NCI-H2081 treated with DMSO at 0.1 percent for 48 hours (cell line): ENCODE results near the gene PVRIG.
"Not testable (repeated sequence)": the region's sequence is repeated elsewhere in the genome, so short reads cannot be mapped to it uniquely, and the experiment has no call there.

ENCODE experiments used
- DNase-seq: peaks from one replicate; lab custom pipeline; 2025; lab: John Stamatoyannopoulos, UW

The PVRIG gene

DNA sequence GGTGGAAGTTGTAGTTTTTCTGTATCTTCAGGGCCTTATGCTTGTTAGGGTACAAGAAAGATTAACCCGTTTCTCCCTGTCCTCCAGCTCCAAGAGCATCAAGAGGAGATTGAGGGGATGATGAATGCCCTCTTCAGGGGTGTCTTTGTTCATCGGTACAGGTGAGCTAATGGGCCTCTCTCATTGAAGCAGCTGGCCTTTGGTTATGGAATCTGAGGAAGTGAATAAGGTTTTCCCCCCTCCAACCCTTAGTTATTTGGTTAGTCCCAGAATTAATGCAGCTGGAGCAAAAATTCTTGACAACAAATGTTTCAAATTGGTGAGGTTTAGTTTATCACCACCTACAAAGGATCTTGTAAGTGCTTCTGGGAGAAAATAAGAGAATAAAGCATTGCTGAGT is 24.5 kb upstream of the PVRIG start:
- no peak for DNase-seq

DNA sequence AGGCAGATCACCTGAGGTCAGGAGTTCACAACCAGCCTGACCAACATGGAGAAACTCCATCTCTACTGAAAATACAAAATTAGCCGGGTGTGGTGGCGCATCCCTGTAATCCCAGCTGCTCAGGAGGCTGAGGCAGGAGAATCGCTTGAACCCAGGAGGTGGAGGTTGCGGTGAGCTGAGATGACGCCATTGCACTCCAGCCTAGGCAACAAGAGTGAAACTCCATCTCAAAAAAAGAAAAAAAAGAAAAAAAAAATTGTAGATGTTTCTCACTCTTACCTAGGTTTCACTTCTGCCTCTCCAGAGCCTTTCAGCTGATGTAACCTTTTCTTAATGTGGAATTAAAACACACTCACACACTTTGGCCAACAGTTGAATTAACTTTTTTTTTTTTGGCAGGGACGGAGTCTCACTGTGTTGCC is 23.8 kb upstream of the PVRIG start:
- not testable (repeated sequence) for DNase-seq

DNA sequence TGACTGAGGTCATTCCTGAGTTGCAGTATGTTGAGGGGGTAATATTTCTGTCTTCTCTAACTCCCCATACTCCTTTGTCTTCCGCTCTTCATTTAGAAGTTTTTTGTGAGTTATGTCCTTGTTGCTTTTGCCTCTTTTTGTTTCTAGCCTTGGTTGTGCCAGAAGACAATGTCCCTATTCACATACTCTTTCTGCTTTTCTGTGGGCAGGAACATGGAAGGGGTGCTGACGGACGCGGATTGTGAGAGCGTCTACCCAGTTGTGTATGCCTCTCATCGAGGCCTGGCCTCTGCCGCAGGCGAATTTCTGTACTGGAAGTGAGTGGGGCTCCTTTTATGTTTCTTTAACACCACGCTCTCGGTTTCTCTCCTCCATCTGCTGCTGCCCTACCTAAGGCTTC is 21.5 kb upstream of the PVRIG start:
- no peak for DNase-seq

DNA sequence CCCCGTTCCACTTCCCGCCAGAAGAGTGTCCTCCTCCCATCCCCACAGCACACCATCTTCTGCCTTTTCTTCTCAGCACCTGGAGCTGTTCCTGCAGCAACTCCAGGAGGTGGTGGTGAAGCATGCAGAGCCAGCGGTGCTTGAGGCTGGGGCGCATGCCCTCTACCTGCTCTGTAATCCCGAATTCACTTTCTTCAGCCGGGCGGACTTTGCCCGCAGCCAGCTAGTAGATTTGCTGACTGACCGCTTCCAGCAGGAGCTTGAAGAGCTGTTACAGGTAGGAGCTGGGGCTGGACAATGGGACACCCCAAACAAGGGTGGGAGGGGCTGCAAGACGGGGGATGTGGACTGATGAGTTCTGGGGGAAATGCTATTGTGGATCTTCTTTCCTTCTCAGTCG is 19.1 kb upstream of the PVRIG start:
- DNase-seq: no peak

DNA sequence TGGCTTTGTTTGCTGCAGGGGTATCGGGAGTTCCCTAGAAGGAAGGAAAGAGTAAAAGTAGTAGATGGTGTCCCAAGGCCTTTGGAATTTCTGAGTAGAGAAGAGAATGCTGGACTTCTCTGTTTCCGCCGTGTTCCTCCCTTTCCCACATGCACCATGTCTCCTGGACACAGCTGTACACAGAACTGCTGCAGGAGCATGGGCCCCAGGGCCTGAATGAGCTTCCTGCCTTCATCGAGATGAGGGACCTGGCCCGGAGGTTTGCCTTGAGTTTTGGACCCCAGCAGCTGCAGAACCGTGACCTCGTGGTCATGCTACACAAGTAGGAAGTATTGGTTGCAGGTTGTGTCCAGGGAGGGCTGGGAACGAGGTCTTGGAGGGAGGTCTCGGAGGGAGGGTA is 15.3 kb upstream of the PVRIG start:
- DNase-seq: no peak

DNA sequence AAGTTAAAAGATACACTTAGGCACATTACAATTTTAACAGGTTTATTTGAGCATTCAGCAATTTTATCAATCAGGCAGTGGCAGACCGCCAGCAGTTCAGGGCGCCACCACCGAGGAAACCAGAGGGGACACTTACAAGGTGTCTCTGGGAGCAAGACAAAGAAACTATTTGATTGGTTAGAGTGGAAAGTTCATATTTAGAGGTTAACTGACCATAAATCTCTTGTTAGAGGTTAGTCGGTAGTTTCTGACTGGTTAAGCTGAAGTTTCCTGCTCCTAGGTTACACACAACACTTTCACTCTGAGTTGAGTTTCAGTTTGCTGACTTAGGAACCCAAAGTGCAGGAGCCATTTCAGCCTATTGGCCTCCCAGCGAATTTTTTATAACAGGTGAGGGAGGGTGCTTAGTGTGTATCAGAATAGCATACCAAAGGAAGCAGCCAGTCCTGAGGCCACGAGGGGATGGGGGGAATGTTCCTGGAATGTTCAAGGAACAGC is 10.8 kb upstream of the PVRIG start:
- DNase-seq: no peak

DNA sequence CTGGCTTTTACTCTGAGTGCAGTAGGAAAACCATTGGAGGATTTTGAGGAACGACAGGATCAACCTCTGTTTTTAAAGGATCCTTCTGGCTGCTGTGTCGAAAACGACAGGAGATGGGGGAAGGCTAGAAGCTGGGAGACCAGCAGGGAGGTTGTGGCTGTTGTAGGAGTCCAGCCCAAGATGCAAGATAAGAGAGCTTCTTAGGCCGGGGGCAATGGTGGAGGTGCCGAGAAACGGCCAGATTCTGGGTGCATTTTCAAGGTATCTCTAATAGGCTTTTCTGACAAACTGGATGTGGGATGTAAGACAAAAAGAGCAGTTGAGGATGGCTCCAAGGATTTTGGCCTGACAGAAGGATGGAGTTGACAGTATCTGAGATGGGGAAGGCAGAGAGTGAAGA is 10.3 kb upstream of the PVRIG start:
- no peak for DNase-seq

DNA sequence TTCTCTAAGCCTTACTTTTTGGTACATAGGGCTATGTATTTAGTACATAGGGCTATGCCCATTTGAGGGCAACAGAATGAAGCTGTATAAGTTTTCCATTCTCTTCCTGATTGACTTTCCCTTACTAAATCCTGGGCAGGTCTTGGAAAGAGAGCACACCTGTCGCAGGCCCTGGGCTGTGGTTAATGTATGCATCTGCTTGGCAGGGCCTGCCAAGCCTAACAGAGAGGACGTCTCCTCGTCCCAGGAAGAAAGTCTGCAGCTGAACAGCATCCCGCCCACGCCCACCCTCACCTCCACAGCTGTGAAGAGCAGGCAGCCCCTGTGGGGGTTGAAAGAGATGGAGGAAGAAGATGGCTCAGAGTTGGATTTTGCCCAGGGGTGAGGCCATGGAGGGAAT is 8.9 kb upstream of the PVRIG start:
- no peak for DNase-seq

DNA sequence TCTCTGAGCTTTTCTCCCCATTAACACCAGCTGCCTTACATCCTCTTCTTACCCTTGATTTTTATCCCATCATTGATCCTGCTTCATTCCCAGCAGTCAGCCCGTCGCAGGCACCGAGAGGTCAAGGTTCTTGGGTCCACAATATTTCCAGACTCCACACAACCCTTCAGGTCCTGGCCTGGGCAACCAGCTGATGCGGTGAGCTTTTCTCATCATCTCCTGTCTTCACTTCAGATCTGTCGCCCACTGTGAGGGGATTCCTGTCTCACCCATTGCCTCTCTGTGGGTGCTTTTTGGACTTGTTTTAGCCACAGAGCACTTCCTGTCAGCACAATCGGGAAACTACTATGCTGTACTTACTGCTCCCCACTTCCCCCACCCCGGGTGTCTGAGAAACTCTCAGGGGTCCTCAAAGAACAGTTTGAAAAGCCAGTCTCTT is 8.4 kb upstream of the PVRIG start:
- DNase-seq: no peak

DNA sequence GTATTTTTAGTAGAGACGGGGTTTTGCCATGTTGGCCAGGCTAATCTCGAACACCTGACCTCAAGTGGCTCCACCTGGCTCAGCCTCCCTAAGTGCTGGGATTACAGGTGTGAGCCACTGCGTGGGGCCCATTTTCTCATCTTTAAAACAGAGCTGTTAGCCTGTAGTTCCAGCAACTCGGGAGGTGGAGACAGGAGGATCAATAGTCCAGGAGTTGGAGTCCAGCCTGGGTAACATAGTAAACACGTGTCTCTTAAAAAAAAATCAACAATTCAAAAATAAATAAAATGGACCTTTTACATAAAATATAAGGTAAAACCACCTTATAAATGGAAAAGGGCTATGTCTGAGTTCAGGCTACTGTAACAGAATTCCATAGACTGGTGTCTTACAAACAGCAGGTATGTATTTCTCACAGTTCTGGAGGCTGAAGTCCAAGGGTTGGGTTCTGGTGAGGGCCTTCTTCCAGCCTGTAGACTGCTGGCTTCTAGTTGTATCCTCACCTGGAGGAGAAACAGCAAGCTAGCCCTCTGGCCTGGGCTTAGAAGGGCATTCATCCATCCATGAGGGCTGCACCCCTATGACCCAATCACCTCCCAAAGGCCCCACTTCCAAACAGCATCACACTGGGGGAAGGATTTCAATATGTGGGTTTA is 7.0 kb upstream of the PVRIG start:
- DNase-seq: no peak

DNA sequence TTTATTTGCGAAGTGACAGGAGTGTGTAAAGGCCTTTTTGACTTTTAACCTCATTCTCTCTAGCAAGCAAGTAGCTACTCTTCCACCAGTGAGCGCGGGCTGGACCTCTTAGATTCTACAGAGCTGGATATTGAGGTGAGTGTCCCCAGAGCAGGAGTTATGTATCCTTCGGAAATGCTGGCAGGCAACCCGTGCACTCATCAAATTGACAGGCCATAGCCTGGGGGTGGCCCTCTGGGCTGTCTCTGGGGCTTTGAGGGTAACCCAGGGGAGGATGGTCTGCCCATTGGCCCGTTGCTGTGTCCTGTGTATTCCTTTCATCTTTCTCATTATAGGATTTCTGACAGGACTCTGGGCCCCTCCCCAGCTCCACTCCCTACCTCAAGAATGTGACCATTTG is 6.1 kb upstream of the PVRIG start:
- no peak for DNase-seq

DNA sequence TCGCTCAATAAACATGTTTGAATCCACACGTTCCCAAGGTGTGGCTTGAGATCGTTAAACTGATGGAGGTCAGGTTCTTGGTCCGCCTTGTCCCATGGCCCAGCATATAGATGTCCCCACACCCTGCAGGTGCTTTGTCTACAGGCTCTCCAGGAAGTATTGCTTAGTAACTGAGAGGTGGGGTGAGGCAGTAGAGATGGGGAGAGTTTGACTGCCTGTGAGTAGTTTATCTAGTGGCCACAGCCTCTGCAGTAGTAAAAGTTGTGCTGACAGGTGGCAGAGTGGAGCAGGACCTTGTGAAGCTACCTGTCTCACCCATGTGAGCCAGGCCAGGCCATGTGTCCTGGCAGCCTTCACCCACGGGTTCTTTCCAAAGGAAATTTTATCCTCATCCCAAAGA is 5.4 kb upstream of the PVRIG start:
- DNase-seq: not testable (repeated sequence)

DNA sequence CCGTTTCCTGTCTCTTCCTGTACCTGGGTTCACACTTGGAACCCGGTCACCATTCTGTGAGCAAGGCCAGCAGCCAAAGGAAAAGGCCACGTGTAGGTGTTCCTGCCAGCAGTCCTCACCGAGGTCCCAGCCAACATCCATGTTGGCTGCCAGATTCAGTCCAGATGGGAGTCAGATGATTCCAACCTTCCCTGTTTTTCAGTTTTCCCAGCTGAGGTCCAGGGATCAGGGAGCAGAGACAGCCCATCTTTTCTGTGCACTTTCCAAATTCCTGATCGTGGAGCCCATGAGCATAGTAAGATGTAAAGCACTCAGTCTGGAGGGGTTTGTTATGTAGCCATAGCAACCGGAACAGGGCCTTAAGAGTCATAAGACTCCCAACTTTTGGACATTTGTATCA is 3.9 kb upstream of the PVRIG start:
- no peak for DNase-seq

DNA sequence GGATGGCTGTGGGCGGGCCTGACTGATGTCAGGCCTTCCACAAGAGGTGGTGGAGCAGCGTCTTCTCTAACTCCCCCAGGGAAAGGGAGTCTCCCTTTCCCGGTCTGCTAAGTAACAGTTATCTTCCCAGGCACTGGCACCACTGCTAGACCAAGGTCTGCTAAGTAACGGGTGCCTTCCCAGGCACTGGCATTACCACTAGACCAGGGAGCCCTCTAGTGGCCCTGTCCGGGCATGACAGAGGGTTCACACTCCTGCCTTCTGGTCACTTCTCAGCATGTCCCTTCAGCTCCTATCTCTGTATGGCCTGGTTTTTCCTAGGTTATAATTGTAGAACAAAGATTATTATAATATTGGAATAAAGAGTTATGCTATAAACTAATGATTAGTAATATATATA is 1.8 kb upstream of the PVRIG start:
- DNase-seq: peak; percentile 30

DNA sequence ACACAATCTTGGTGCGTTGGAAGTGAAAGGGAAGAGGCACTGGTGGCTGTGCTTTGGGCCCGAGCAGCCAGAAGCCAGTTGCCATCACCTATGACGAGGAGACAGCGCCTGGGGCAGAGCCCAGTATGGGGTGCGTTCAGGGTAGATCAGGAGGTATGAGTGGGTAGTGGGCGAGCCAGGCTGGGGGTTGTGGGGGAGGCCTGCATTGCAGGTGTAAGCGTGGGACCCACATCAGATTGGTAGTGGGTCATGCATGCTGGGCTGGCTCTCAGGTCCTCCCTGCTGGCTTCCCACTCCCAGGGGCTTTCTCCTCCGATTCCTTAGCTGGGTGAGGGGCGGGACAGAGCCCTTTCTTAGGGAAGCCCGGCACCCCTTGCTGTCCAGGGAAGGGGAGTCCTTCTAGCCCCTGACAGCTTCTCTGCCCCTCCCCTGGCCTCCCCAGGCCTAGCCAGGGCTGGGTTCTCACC is 445 bp upstream of the PVRIG start:
- DNase-seq: no peak

DNA sequence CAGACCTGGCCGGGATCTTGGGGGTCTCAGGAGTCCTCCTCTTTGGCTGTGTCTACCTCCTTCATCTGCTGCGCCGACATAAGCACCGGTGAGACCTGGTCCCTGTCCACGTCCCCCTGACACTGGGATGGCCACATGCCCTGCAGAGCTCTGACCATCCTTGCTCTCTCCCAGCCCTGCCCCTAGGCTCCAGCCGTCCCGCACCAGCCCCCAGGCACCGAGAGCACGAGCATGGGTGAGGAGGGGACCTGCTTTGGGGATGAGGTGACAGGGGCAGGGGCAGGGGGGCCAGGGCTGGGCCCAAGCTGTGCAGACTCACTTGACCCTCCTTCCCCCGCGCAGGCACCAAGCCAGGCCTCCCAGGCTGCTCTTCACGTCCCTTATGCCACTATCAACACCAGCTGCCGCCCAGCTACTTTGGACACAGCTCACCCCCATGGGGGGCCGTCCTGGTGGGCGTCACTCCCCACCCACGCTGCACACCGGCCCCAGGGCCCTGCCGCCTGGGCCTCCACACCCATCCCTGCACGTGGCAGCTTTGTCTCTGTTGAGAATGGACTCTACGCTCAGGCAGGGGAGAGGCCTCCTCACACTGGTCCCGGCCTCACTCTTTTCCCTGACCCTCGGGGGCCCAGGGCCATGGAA is 959 bp downstream of the PVRIG start:
- DNase-seq: no peak

DNA sequence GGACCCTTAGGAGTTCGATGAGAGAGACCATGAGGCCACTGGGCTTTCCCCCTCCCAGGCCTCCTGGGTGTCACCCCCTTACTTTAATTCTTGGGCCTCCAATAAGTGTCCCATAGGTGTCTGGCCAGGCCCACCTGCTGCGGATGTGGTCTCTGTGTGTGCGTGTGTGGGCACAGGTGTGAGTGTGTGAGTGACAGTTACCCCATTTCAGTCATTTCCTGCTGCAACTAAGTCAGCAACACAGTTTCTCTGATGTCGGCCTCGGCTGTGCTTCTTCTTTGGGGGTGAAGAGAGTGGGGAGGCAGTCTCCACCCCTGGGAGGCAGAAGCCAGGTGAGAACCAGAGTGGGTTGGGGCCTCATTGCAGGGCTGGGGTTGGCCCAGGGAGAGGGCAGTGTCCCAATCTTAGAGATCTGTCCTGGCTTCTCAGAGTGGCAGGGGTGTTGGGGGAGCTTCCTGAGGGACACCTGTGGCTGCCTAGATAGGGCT is 1.5 kb downstream of the PVRIG start:
- DNase-seq: no peak

DNA sequence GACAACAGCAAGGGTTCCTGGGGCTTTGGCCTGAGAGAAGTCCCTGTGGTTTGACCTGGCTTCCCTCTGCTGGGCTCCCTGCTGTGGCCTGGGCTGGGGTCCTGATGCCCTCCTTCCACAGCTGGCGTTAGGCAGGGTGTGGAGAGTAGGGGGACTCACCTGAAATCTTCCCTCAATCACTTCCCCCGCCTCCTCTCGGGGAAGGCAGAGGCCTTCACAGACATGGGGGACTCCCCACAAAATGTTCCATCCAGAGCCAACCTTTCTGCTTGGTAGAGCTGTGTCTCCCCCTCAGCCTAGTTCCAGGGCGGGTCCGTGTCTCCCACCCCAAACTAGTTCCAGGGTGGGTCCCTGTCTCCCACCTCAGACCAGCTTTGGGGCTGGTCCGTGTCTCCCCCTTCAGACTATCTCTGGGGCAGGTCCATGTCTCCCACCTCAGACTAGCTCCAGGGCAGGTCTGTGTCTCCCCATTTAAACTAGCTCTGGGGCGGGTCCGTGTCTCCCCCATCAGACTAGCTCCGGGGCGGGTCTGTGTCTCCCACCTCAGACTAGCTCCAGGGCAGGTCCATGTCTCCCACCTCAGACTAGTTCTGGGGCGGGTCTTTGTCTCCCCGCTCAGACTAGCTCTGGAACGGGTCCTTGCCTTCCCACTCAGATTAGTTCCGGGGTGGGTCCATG is 2.2 kb downstream of the PVRIG start:
- DNase-seq: no peak

DNA sequence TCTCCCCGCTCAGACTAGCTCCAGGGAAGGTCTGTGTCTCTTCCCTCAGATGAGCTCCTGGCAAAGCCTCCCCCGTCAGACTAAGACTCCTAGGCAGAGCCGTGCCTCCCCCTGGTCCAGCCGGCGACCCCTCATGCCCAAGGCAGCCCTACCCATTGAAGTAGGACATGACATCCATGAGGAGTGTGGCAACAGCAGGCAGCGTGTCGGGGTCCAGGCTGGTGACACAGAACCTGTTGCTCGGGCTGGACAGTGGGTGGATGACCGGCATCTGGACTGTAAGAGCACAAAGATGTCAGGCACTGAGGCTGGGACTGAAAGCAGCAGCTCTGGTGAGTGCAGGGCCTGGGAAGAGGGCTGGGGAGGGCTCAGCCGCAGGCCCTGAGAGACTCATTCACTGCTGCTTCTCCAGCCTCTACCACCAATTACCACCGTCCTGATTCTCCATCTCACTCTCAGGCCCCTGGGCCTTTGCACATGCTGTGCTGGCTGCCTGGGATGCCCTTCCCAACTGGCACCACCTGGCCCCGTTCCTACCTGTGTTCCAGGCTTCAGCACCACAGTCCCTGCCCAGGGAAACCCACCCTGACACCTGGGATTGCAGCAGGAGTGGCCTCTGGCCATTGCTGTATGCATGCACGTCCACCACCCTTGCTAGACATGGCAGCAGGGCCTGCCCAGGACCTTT is 2.8 kb downstream of the PVRIG start:
- no peak for DNase-seq

DNA sequence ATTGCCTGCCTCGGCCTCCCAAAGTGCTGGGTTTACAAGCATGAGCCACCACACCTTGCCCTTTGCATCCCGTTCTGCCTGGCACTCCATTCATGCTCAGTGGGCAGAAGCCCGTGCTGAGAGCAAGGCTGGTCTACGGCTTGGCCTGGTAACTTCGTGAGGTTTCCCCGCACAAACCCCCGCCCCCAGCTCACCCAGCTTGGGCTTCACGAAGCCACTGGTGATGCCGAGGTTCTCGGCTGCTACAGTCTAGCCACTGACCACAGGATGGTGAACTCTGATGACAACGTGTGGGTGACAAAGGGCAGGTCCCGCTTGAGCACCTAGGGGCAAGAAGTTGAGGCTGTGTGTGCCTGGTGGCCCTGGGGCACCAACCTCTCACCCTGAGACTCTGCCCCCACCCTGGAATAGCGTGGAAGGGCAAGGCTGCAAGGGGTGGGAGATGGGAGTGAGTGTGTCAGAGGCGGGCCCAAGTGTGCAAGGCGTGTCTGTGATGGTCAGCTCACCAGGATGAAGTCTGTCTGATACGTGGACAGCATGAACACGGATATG is 3.7 kb downstream of the PVRIG start:
- not testable (repeated sequence) for DNase-seq

DNA sequence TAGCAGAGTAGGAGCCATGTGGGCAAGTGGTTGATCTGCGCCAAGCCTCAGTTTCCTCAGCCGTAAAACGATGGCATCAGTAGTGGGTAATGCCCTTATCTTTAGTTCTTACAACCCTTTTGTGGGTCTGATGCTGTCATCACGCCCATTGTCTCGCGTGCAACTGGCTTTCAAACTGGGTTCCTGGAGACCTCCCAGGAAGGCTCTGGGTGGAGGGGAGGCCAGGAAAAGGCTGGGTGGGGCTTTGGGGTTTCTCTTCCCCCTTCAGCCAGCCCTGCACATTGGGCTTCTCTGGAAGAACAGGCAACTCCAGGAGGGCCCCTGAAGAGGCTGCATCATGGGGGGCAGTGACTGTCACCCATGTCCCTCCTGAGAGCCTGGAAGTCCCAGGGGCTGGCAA is 5.1 kb downstream of the PVRIG start:
- DNase-seq: not testable (repeated sequence)
